Cardiac fibroblast (primary cell): Measurements from ENCODE around the gene NLGN4Y.
A peak's percentile ranks its signal among the peaks of the same experiment; 100 is the strongest.

Source experiments
- DNase-seq, 2 donors: peaks; one replicate each; pipeline versions ENCODE4 v3.0.0 to v3.0.0-alpha.2; 2010; ENCODE audit warnings: low read depth in 2 of 2
- H3K4me3 ChIP-seq, 2 donors: replicated peaks in 1 of 2; 1 replicate in 1 of 2; 2 replicates in 1 of 2; pipeline ENCODE4 v1.5.1; 2011; ENCODE audit warnings: low read depth in 2 of 2, low read length in 2 of 2, mild to moderate bottlenecking in 2 of 2, moderate library complexity in 1 of 2
- CTCF ChIP-seq: IDR thresholded peaks from one replicate; pipeline ENCODE4 v1.5.1; 2011; ENCODE audit warnings: low read depth, mild to moderate bottlenecking, low read length, inconsistent platforms

The NLGN4Y gene

GRCh38 chrY:14523491-14524271 is 648 bp upstream of the NLGN4Y start:
- TF ChIP-seq CTCF: no peak
- H3K4me3 ChIP-seq: peak overlapping the region; percentile 53 to 58
- DNase-seq: peak; percentile 0

DNA sequence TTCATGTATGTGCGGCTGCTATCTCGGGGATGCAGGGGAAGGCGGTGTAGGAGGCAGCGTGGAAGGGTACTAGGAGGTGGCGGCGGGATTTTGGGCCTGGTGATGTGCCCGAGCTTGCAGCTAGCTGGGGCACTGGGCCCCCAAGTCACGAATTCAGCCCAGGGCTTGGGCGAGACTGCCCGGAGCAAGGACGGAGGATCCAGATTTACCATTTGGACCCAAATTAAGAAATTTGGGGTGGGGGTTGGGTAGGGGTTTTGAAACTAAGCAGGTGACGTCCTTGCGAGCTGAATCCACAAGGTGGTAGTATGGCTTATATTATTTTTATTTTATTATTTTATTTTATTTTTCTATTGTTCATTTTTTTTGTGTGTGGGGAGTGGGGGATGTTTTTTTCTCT is 986 bp downstream of the NLGN4Y start:
- DNase-seq: peak; percentile 18 to 36
- peak overlapping the region; percentile 53 to 58 for H3K4me3 ChIP-seq
- no peak for TF ChIP-seq CTCF

DNA sequence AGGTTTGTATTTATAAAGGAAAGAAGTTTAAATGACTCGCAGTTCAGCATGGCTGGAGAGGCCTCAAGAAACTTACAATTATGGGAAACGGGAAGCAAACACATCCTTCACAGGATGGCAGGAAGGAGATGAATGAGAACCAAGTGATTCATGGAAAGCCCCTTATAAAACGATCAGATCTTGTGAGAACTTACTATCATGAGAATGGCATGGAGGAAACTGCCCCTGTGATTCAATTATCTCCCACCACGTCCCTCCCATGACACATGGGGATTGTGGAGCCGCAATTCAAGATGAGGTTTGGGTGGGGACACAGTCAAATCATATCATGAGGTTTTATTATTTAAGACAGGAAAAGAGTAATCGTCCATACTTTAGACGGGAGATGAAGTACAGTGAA is 4.0 kb downstream of the NLGN4Y start:
- TF ChIP-seq CTCF: no peak

GRCh38 chrY:14536703-14537102 is 12.4 kb downstream of the NLGN4Y start:
- no peak for TF ChIP-seq CTCF
- DNase-seq: no peak
- no peak overlapping the region for H3K4me3 ChIP-seq

More for the DNA sequence above, 4.0 kb downstream of the NLGN4Y start:
- DNase-seq: peak in 1 of 2 donors; percentile 4
- H3K4me3 ChIP-seq: no peak overlapping the region

DNA sequence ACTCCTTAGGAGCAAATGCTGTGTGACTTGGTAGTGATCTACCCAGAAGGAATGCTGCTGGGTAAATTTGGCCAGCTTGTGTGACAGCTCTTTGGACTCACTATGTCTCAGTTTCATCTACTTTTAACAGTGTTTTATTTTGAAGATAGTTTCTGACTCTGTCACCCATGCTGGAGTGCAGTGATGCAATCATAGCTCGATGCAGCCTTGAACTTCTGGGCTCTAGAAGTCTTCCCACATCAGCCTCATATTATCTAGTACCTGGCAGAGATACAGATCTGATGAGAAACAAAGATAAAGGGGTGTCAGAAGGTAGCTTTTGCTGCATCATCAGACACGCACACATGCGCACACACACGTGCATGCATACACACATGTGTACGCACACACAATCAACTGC is 19.2 kb downstream of the NLGN4Y start:
- H3K4me3 ChIP-seq: no peak overlapping the region
- no peak for DNase-seq
- TF ChIP-seq CTCF: no peak

DNA sequence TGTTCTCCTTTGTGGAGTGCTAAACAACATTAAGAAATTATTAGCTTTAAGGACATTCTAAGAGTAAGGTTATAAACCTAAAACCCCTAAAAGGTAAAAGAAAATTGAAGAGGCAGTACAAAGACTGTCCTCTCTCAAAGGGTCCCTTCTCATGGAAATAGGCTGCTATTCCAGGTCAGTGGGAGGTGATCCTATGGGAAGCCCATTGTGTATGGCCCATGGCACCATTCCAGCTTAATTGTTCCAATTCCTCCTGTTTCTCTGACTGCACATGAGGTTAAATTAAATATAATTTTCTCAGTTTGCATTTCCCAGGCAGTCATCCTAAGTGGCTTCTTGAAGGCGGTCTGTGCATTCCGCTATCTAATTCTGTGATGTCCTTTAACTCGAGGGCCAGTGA is 57.0 kb downstream of the NLGN4Y start:
- TF ChIP-seq CTCF: no peak
- no peak for DNase-seq
- H3K4me3 ChIP-seq: no peak overlapping the region

GRCh38 chrY:14586725-14587124 is 62.4 kb downstream of the NLGN4Y start:
- no peak for TF ChIP-seq CTCF
- DNase-seq: peak; percentile 3 to 27
- no peak overlapping the region for H3K4me3 ChIP-seq
